Bronchial epithelial cell (primary cell): Measurements from ENCODE around the gene CAMK4. TPM values are rescaled to one million over a fixed set of nuclear protein-coding genes. Genes with fewer than 3 reads are reported as not detected.

Experiments
- DNase-seq: peaks from one replicate; pipeline ENCODE4 v3.0.0-alpha.2; 2010; ENCODE audit warnings: low read depth
- FAIRE-seq: peaks from 2 replicates; lab custom pipeline; 2011; peaks lifted over from hg19 to GRCh38; lab: Jason Lieb, UNC
- H3K27me3 ChIP-seq: 2 replicates; pipeline ENCODE4 v1.5.1; 2011; ENCODE audit warnings: low read length; ENCODE audit not compliant: control insufficient read depth, insufficient read depth
- H3K36me3 ChIP-seq: 2 replicates; pipeline ENCODE4 v1.5.1; 2011; ENCODE audit warnings: low read length; ENCODE audit not compliant: control insufficient read depth, insufficient read depth
- H3K4me3 ChIP-seq: 2 replicates; pipeline ENCODE4 v1.5.1; 2011; ENCODE audit warnings: mild to moderate bottlenecking, low read depth, low read length, control low read depth
- CTCF ChIP-seq: IDR thresholded peaks from 2 replicates; pipeline ENCODE4 v1.5.1; 2011; ENCODE audit warnings: mild to moderate bottlenecking, moderate library complexity, low read length, control low read depth, inconsistent platforms; ENCODE audit not compliant: insufficient read depth, severe bottlenecking
- total RNA-seq: library from RNA; depleted of rRNA; stranded (reverse); fragments of >200 nt; gene quantifications from 2 replicates; pipeline ENCODE4 v1.2.1, GENCODE V29; 2014

CAMK4 gene
- total RNA-seq, 1 donor from 2014 or later = 0.26 TPM

DNA sequence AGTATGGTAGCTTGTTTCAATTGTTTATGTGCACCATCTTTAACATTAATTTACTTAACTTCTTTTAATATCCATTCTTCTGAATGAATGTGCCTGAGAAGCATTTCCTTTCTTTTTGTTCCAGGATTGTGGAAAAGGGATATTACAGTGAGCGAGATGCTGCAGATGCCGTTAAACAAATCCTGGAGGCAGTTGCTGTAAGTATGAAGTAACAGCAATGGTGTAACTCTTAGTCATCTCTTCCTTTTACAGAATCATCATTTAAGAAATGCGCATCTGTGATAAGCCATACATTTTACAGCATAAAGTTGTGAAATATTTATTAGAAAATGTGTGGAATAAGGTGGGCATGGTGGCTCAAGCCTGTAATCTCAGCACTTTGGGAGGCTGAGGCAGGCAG, 170.4 kb downstream of the CAMK4 start:
- no peak for TF ChIP-seq CTCF
- H3K27me3 ChIP-seq = no peaks in the 10 kb centered on the region
- no peaks in the 10 kb centered on the region for H3K36me3 ChIP-seq
- FAIRE-seq (no peak), DNase-seq (peak; percentile 89)
- H3K4me3 ChIP-seq = no peak overlapping the region

GRCh38 chr5:111398013-111398412, 173.8 kb downstream of the CAMK4 start:
- TF ChIP-seq CTCF = no peak
- no peak overlapping the region for H3K4me3 ChIP-seq
- no peaks in the 10 kb centered on the region for H3K27me3 ChIP-seq
- H3K36me3 ChIP-seq = no peaks in the 10 kb centered on the region
- FAIRE-seq (no peak), DNase-seq (no peak)

- no peak overlapping the region for H3K4me3 ChIP-seq
- no peak for TF ChIP-seq CTCF
- no peaks in the 10 kb centered on the region for H3K36me3 ChIP-seq
- FAIRE-seq = no peak
- DNase-seq = no peak
- no peaks in the 10 kb centered on the region for H3K27me3 ChIP-seq
Observed at GRCh38 chr5:111399113-111399512, 174.9 kb downstream of the CAMK4 start.

GRCh38 chr5:111401906-111402305, 177.7 kb downstream of the CAMK4 start:
- no peak for DNase-seq
- H3K36me3 ChIP-seq = no peaks in the 10 kb centered on the region
- H3K27me3 ChIP-seq = no peaks in the 10 kb centered on the region
- TF ChIP-seq CTCF = peak; percentile 20
- H3K4me3 ChIP-seq = no peak overlapping the region
- FAIRE-seq = no peak

DNA sequence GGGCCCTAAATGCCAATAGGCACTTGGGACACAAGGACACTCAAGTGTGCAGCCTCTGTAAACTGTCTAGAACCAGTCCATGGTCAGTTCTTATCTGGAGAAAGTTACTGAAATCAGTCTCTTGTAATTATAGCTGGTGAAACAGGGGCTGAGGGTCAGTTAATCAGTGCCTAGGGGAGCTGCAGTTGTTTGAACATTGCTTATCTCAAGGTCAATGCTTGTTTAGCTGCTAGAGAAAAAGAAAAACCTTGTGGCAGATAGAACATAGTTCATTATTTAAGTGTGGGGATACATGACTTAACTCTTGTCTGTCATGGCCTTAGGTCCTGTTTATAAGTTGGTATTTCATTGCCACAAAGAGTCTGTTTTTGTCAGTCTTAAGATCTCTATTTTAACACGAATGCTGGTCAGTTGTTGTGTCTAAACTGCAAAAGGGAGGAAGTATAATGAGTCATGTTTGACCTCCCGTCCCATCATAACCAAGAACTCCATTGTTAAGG, 180.1 kb downstream of the CAMK4 start:
- Histone ChIP-seq H3K36me3 (no peaks in the 10 kb centered on the region), H3K4me3 (no peak overlapping the region), H3K27me3 (no peaks in the 10 kb centered on the region)
- DNase-seq (no peak), FAIRE-seq (no peak)
- TF ChIP-seq CTCF = no peak

DNA sequence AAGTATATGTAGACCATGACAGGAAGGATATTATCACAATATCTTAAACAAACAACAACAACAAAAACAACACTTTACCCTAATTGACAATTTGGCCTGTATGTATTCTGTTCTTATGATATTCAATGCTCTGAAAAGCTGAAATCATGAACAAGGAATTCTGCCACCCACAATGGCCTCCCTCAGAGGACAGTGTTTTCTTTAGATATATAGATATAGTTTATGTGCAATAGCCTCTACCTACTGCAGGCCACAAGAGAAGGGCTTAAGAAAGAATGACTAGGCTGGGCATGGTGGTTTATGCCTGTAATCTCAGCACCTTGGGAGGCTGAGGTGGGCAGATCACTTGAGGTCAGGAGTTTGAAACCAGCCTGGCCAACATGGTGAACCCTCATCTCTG, 183.4 kb downstream of the CAMK4 start:
- no peak overlapping the region for H3K4me3 ChIP-seq
- FAIRE-seq = no peak
- no peaks in the 10 kb centered on the region for H3K27me3 ChIP-seq
- no peak for TF ChIP-seq CTCF
- no peak for DNase-seq
- H3K36me3 ChIP-seq = no peaks in the 10 kb centered on the region
